Stimulated activated CD4-positive, alpha-beta T cell treated with anti-CD3 and anti-CD28 coated beads, Interleukin-15, amount 100 ng/mL, for 48 hours (primary cell): Measurements from ENCODE around the gene LGR6.
"Not testable (repeated sequence)": the region's sequence is repeated elsewhere in the genome, so short reads cannot be mapped to it uniquely, and the experiment has no call there.

Experiments
- DNase-seq, 2 donors: peaks; one replicate each; pipeline ENCODE4 v3.0.0-alpha.2; 2020; ENCODE audit warnings: low read depth in 2 of 2

LGR6 gene

GRCh38 chr1:202240956-202241355, 47.4 kb downstream of the LGR6 start:
- no peak for DNase-seq

- no peak for DNase-seq
These were observed 47.9 kb downstream of the LGR6 start for GRCh38 chr1:202241376-202242079.

GRCh38 chr1:202242080-202242419, 48.5 kb downstream of the LGR6 start:
- DNase-seq: no peak

DNA sequence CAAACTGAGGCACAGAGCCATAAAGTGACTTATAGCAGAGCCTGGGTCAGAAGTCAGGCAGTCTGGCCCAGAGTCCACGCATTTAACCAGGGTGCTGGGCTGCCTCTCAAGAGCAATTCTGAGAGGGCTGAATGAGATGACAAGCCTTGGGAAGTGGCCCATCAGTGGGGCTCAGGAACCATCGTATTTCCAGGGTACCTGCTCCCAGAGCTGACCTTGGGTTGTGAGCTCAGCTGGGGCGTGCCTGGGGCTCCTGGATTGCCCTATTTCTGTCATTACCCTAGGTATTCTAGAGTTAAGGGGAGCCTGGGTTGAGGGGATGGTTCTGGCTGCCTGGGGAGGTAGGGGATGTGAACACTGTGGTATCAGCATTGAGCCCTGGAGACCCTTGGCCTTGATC, 49.4 kb downstream of the LGR6 start:
- no peak for DNase-seq

DNA sequence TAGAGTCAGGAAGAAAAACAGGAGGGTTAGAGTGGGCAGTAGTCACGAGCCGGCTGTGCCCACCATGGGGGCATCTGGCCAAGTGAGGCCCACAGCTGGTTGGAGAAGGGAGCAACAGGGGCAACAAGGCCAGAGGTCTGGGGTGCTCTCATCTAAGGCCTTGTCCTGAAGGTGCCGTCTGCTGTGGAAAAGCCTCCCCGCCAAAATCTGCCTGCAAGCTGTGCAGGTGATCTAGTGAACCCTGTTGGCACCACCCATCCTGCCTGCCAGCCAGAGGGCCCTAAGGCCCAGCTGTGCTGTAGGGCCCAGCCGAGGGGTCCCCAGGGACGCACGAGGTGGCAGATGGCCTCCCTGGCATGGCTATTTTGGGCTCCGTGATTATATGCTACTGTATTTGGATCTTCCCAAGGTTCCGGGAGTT, 51.3 kb downstream of the LGR6 start:
- DNase-seq: no peak

DNA sequence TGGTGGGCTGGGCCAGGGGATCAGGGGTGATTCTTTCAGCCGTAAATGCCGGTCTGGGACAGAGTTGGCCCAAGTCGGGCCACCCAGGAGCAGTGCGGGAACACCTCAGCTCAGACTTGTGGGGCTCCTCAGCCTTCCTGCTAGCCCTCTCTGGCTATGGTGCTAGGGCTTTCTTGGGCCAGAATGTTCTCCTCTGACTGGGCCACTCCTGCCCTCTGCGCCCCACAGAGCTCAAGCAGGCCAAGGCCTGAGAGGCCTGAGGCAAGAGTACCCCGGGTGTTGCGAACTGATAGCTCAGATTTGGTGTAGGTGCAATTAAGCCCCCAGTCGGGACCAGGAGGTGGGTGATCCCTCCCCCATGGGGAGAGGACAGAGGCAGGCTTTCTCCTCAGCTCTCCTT, 51.8 kb downstream of the LGR6 start:
- no peak for DNase-seq

- no peak for DNase-seq
These were observed 53.5 kb downstream of the LGR6 start for GRCh38 chr1:202247104-202247503.

DNA sequence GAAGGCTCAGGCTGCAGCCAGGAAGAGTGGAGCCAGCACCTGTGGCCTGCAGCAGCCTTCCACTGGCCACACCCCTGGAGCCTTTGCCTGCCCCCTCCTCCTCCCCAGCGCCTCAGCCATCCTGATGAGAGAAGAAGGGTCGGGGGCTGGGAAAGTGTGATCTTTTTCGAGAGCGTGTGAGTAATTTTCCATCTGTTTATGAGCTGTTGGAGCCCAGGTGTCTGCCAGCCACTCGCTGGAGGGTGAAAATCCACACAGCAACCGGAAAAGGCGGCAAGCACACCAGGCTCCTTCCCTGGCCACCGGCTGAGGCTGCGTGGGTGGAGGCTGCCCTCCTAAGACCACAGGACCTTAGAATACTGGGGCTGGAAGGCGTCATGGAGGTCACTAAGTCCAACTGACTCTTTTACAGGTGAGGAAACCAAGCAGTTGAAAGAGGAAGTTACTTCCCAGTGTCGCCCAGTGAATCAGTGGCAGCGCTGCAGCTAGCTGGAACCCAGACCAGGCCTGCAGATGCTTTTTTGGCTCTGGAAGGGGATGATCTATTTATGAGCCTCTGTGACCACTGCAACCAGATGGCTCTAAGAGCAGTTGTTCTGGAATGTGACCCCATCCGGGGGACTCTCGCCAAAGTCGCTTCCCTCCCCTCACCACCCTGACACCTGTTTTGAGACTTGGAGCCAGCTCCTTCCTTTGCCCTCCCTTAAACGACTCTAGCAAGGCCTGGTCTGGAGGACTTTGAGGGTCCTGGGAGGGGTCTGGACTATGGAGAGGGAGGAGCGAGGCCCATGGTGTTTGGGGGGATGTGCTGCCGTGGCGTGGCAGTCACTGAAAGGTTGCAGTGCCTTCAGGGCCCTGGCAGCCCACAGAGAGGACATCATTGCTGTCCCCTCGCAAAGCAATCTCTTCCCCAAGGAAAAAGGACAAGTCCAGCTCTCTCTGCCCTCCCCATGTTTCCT, 54.5 kb downstream of the LGR6 start:
- DNase-seq: no peak

DNA sequence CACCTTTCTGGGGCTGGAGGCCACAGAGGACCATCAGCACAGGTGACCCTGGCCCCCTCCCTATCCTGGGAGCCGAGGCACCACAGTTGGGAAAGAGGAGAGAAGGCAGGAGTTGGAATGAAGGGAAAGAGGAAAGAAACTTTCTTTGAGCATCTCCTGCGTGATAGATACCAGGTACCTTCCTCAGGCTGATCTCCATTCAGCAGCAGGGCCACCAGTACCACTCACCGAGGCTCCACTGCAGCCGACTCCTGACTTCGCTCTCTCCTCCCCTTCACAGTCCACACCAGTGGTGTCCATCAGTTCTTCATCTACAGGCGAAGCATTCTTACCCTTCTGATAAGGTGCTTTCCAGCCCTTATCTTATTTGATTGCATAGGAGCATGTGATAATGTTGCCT, 55.3 kb downstream of the LGR6 start:
- DNase-seq: no peak

- DNase-seq: no peak
These were observed 55.8 kb downstream of the LGR6 start for GRCh38 chr1:202249436-202249835.

- DNase-seq: no peak
These were observed 56.2 kb downstream of the LGR6 start for GRCh38 chr1:202249846-202250245.

DNA sequence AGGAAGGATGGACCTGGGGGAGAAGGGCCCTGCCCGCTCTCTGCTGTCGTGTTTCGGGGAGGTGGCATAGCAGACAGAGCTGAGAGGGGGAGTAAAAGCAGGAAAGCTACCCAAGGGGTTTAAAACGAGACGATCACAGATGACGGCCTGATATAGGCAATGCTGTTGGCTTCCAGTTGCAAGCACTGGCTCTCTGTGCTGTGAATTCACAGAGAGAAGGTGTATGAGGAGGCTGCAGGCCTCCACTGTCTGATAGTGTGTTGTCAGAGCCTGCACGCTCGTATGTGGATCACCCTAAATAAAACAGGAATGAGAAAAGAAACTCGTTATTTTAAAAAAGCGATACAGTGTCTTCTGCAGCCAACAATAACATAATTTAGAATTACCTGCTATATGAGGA, 57.4 kb downstream of the LGR6 start:
- no peak for DNase-seq

DNA sequence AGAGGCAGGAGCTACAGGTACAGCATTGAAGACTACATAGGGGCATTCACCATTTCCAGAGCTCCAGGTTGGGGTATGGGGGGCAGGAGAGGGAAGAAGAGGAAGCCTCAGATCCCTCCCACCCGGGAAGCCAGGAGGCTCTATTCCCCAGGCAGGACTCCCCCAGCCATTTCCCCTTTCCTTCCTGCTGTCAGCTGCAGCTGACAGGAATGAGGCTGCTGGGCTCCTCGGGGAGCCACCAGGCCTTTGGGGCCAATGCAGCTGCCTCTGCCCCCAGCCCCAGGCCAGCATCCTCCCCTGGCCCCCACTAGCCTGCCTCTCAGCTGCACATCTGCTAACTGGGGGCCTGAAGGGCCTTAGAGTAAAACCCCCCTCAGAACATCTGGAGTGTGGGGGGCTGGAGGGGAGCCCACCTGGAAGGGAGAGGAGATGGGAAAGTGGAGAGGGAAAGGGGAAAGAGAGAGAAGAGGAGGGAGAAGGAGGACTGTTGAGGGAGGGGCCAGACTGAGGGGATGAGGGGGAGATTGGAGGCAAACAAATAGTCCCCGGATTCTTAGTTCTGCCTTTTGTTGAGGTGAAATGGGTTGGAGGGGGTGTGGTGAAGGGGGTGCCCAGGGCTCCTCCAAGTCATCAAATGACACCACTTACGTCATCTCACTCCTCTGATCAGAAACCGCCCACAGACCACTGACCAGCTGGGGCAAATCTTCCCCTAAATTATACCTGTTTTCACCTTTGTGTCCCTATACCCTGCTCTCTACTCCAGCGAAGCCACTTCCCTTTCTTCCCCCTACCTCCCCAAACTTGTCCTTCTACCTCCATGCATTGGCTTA, 58.0 kb downstream of the LGR6 start:
- DNase-seq: no peak

- no peak for DNase-seq
These were observed 58.7 kb downstream of the LGR6 start for GRCh38 chr1:202252271-202252670.

- DNase-seq: no peak
These were observed 61.1 kb downstream of the LGR6 start for GRCh38 chr1:202254454-202255252.

- DNase-seq: no peak
These were observed 61.7 kb downstream of the LGR6 start for GRCh38 chr1:202255343-202255742.

DNA sequence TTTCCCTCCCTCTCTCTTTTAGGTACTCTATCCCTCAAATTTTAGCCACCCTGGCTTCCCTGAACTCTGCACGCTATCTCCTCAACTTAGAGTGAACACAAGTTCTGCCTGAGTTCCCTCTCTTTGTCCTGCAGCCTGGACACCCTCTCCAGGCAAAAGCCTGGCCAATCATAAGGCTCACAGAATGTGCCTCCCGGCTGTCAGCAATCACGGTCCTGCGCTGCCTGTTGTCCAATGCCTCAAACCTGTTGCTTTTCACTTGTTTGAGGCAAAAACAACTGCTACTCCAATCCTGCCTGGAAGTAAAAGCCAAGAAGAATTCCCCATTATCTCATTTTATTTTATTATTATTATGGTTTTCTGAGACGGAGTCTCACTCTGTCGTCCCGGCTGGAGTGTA, 66.1 kb downstream of the LGR6 start:
- no peak for DNase-seq

DNA sequence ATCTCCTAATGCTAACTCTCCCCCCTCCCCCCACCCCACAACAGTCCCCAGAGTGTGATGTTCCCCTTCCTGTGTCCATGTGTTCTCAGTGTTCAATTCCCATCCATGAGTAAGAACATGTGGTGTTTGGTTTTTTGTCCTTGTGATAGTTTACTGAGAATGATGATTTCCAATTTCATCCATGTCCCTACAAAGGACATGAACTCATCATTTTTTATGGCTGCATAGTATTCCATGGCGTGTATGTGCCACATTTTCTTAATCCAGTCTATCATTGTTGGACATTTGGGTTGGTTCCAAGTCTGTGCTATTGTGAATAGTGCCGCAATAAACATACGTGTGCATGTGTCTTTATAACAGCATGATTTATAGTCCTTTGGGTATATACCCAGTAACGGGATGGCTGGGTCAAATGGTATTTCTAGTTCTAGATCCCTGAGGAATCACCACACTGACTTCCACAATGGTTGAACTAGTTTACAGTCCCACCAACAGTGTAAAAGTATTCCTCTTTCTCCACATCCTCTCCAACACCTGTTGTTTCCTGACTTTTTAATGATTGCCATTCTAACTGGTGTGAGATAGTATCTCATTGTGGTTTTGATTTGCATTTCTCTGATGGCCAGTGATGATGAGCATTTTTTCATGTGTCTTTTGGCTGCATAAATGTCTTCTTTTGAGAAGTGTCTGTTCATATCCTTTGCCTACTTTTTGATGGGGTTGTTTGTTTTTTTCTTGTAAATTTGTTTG, 67.8 kb downstream of the LGR6 start:
- DNase-seq: not testable (repeated sequence)

- no peak for DNase-seq
These were observed 70.0 kb downstream of the LGR6 start for GRCh38 chr1:202263628-202264027.

DNA sequence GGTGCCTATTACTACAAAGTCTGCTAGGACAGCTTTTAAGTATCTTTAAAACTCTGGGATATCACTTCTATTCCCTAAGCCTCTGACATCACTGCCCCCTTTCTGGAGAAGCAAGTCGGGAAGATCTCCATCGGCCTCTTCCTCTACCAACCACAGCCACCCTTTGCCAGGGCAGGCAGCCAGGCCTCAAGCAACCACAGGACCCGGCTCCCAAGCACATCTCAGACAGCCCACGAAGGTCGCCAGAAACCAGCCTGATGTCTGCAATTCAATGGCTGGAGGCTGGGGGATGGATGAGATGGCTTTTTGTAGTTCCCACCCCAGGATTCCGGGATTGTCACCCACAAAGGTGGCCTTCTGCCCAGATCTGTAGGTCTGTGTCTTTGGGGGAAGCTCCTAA, 70.7 kb downstream of the LGR6 start:
- no peak for DNase-seq

GRCh38 chr1:202264726-202265125, 71.1 kb downstream of the LGR6 start:
- DNase-seq: no peak
